Measurements from ENCODE around the gene IGF2R. TPM values are rescaled to one million over a fixed set of nuclear protein-coding genes. Genes with fewer than 3 reads are reported as not detected.
A peak's percentile ranks its signal among the peaks of the same experiment; 100 is the strongest.

IGF2R gene
- total RNA-seq, 3 donors from 2014 or later: 60.4 to 112 (median 81.0) TPM

DNA sequence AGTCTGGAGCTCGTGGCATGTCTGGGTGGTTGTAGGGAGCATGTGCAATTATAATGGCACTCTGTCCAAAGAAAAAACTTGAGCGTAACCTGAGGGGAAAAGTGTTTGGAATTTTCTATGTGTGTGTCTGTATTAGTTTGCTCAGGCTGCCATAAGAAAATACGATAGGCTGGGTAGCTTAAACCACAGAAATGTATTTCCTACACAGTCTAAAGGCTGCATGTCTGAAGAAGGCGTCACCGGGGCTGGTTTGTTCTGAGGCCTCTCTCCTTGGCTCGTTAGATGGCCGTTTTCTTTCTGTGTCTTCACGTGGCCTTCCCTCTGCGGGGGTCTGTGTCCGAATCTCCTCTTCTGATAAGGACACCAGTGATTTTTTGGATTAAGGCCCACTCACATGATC is 59.0 kb downstream of the IGF2R start:
- no peak overlapping the region for H3K27ac ChIP-seq

GRCh38 chr6:160028487-160029275 is 59.8 kb downstream of the IGF2R start:
- Histone ChIP-seq H3K4me3 (no peak overlapping the region), H3K27ac (no peak overlapping the region), H3K27me3 (no peaks in the 10 kb centered on the region), H3K4me1 (no peaks in the 10 kb centered on the region), H3K9me3 (no peaks in the 10 kb centered on the region), H3K36me3 (no peaks in the 10 kb centered on the region)
- no peak for TF ChIP-seq POLR2AphosphoS5 (IDR thresholded peaks at IDR 0.05)
- no peak for TF ChIP-seq CTCF (IDR thresholded peaks at IDR 0.05)
- TF ChIP-seq POLR2A (IDR thresholded peaks at IDR 0.05): no peak
- no peak for DNase-seq (ENCODE audit: low spot score in 2 of 2)
- intact Hi-C loops (cut with DNase I; ENCODE audit: low total_unique reads): no loop called here

More for the DNA sequence above, 59.0 kb downstream of the IGF2R start:
- H3K4me1 ChIP-seq: no peaks in the 10 kb centered on the region
- no peaks in the 10 kb centered on the region for H3K27me3 ChIP-seq
- no peak for DNase-seq (ENCODE audit: low spot score in 2 of 2)
- H3K9me3 ChIP-seq: no peaks in the 10 kb centered on the region
- intact Hi-C loops (cut with DNase I; ENCODE audit: low total_unique reads): no loop called here
- H3K36me3 ChIP-seq: no peaks in the 10 kb centered on the region
- H3K4me3 ChIP-seq: no peak overlapping the region
- TF ChIP-seq POLR2AphosphoS5 (IDR thresholded peaks at IDR 0.05) (no peak), CTCF (IDR thresholded peaks at IDR 0.05) (no peak), POLR2A (IDR thresholded peaks at IDR 0.05) (no peak)

DNA sequence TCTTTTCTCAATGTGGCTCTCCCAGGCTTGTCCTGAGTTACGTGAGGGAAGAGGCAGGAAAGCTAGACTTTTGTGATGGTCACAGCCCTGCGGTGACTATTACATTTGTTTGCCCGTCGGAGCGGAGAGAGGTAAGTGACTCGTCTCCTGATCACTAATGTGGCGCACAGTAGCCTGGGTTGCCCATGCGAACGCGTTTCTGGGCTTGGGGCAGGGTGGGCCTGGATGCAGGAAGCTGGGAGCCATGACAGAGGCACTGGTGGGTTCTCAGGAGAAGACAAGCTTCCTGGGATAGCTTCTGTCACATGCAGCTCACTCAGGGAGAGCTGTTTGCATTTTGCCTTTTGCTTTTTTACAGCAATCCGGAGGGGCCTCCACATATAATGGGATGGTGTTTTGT is 60.6 kb downstream of the IGF2R start:
- DNase-seq (ENCODE audit: low spot score in 2 of 2): no peak
- no peaks in the 10 kb centered on the region for H3K9me3 ChIP-seq
- H3K4me3 ChIP-seq: no peak overlapping the region
- TF ChIP-seq POLR2A (IDR thresholded peaks at IDR 0.05): no peak
- TF ChIP-seq CTCF (IDR thresholded peaks at IDR 0.05): no peak
- no peak for TF ChIP-seq POLR2AphosphoS5 (IDR thresholded peaks at IDR 0.05)
- H3K27ac ChIP-seq: peak overlapping the region; percentile 50 to 54
- intact Hi-C loops (cut with DNase I; ENCODE audit: low total_unique reads): no loop called here
- H3K36me3 ChIP-seq: no peaks in the 10 kb centered on the region
- H3K27me3 ChIP-seq: no peaks in the 10 kb centered on the region
- H3K4me1 ChIP-seq: no peaks in the 10 kb centered on the region

DNA sequence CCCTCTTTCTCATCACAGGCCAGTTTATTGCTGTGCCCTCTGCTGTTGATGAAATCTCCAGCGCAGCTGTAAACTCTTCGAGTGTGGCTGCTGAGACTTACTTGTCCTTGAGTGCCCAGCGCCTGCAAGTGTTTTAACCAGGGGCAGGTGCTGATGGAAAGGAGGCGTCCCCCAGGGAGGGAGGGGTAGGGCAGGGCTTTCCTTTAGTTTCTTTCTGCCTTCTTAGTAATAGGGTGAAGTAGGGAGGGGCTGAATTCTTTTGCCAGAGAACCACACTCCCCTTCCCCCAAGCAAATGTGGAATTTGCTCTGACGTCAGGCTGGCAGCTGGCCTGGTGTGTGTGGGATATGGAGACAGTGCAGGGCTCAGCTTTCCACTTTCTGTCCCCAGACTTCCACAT is 61.2 kb downstream of the IGF2R start:
- TF ChIP-seq POLR2A (IDR thresholded peaks at IDR 0.05) (no peak), POLR2AphosphoS5 (IDR thresholded peaks at IDR 0.05) (peak in 1 of 3 donors; percentile 15)
- DNase-seq (ENCODE audit: low spot score in 2 of 2): no peak
- no peaks in the 10 kb centered on the region for H3K4me1 ChIP-seq
- no peaks in the 10 kb centered on the region for H3K36me3 ChIP-seq
- H3K27me3 ChIP-seq: no peaks in the 10 kb centered on the region
- intact Hi-C loops (cut with DNase I; ENCODE audit: low total_unique reads): no loop called here
- H3K4me3 ChIP-seq: no peak overlapping the region
- H3K27ac ChIP-seq: peak overlapping the region; percentile 50 to 54
- no peaks in the 10 kb centered on the region for H3K9me3 ChIP-seq

- H3K27me3 ChIP-seq: no peaks in the 10 kb centered on the region
- no peaks in the 10 kb centered on the region for H3K36me3 ChIP-seq
- no peak for DNase-seq (ENCODE audit: low spot score in 2 of 2)
- no peak overlapping the region for H3K27ac ChIP-seq
- no peaks in the 10 kb centered on the region for H3K9me3 ChIP-seq
- H3K4me3 ChIP-seq: no peak overlapping the region
- intact Hi-C loops (cut with DNase I; ENCODE audit: low total_unique reads): no loop called here
- TF ChIP-seq POLR2A (IDR thresholded peaks at IDR 0.05) (no peak), CTCF (IDR thresholded peaks at IDR 0.05) (no peak), POLR2AphosphoS5 (IDR thresholded peaks at IDR 0.05) (no peak)
- no peaks in the 10 kb centered on the region for H3K4me1 ChIP-seq
Measured at GRCh38 chr6:160031442-160031841, 62.6 kb downstream of the IGF2R start.

Measured in breast epithelium (tissue), 4 donors.